Epithelial cell of proximal tubule (primary cell): Measurements from ENCODE around the gene TMTC2. TPM values are rescaled to one million over a fixed set of nuclear protein-coding genes. Genes with fewer than 3 reads are reported as not detected.

Experiments
- DNase-seq: peaks from one replicate; pipeline ENCODE4 v3.0.0-alpha.2; 2011; ENCODE audit warnings: low read depth
- H3K4me3 ChIP-seq: 2 replicates; pipeline ENCODE4 v1.5.1; 2011; ENCODE audit warnings: low read depth, mild to moderate bottlenecking, low read length
- CTCF ChIP-seq: conservative IDR thresholded peaks from 2 replicates; pipeline ENCODE4 v1.5.1; 2012; ENCODE audit warnings: low read depth, mild to moderate bottlenecking, low read length
- total RNA-seq: library from RNA; depleted of rRNA; stranded (reverse); fragments of >200 nt; gene quantifications from 2 replicates; pipeline ENCODE4 v1.2.3, GENCODE V29; 2015

TMTC2 gene
- total RNA-seq, 1 donor from 2014 or later, result 3.6 TPM

DNA sequence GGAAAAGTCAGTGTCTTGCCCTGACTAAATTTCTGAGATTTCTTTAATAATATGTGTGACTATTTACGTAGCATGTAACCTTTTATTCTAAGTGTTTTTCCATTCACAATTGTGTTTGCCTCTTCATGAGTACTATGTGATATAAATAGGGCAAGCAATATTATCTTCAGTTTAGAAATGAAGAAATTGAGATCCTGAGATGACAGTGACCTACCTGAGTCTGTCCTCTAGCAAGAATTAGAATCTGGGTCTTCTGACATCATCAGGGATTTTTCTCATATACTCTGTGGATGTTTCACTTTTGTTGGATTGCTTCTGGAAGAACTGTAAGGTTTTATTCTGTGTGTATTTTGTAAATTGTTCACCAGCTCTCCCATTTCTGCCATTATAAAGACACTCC is 35.0 kb downstream of the TMTC2 start:
- no peak for DNase-seq
- TF ChIP-seq CTCF, result no peak
- no peak overlapping the region for H3K4me3 ChIP-seq

DNA sequence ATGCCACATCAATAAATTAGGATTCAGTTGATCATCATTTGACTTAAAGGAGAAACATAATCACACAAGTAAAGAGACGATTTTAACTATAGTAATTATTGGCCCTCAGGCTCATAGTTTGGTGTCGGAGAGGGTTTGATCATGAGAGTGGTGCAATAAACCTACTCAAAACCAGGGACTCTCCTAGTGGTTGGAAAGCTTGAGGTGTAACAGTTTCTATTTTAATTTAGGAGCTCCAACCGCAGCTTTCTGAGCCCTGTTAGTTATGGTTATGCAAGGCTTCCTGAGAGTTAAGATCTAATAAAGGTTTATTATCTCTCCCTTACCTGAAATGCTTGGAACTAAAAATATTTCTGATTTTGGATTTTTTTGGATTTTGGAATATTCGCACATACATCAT is 36.4 kb downstream of the TMTC2 start:
- no peak overlapping the region for H3K4me3 ChIP-seq
- no peak for DNase-seq
- TF ChIP-seq CTCF, result no peak

DNA sequence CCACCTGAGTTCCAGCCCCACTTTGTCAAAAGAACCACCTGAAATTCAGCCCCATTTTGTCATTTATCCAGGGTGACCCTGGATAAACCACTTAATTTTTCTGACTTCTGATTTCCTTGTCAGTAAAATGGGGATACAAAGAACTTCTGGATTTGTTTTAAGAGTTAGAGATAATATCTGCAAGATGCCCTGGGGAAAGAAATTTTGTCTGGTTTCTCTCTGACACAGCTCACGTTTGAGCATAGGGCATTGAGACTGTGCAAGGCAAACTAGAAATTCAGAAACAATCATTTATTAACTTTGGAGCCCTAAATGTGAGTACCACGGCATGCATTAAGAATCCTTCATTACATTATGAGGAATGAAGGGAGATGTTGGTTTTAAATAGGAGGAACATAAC is 37.2 kb downstream of the TMTC2 start:
- TF ChIP-seq CTCF, result no peak
- no peak overlapping the region for H3K4me3 ChIP-seq
- no peak for DNase-seq

- DNase-seq, result no peak
- no peak for TF ChIP-seq CTCF
- H3K4me3 ChIP-seq, result no peak overlapping the region
These were observed 39.0 kb downstream of the TMTC2 start for GRCh38 chr12:82725741-82726140.

GRCh38 chr12:82727886-82728285 is 41.2 kb downstream of the TMTC2 start:
- DNase-seq, result no peak
- TF ChIP-seq CTCF, result no peak
- no peak overlapping the region for H3K4me3 ChIP-seq

DNA sequence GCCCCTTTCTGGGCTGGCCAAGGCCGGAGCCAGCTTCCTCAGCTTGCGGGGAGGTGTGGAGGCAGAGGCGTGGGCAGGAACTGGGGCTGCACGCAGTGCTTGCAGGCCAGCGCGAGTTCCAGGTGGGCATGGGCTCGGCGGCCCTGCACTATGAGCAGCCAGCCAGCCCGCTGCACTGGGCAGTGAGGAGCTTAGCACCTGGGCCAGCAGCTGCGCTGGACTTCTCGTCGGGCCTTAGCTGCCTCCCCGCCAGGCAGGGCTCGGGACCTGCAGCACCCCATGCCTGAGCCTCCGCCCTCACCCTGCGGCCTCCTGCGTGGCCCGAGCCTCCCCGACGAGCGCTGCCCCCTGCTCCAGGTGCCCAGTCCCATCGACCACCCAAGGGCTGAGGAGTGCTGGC is 42.0 kb downstream of the TMTC2 start:
- no peak overlapping the region for H3K4me3 ChIP-seq
- no peak for TF ChIP-seq CTCF

DNA sequence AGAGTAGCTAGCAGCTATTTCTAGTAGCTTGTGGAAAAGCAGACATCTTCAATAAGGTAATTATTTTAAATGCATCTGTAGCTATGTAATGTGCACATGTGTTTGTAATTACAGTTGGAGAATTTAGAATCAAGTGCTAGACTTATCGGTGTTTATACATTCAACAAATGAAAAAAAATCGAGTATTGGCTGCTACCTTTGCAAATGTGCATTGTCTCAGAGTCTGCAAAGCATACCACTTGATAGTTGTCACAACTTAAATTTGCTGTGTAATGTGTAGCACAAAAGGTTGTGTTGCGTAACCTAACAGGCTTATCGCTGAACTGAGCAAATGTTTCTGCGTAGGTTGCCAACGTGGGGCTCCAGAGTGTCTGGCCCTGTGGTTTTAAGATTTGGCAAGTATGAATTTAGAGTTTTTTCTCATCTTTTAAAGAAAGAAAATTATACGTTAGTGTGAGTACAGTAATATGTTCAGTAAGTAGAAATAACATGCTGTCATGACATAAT is 44.3 kb downstream of the TMTC2 start:
- no peak for DNase-seq
- no peak overlapping the region for H3K4me3 ChIP-seq
- no peak for TF ChIP-seq CTCF

More for the DNA sequence above, 42.0 kb downstream of the TMTC2 start:
- DNase-seq, result no peak
